Fibroblast of villous mesenchyme (primary cell): ENCODE measurements around the gene ATP9A. TPM values are rescaled to one million over a fixed set of nuclear protein-coding genes. Genes with fewer than 3 reads are reported as not detected.
A peak's percentile ranks its signal among the peaks of the same experiment; 100 is the strongest.

ENCODE experiments used
- DNase-seq: peaks from one replicate; pipeline ENCODE4 v3.0.0-alpha.2; 2010; ENCODE audit warnings: low read depth
- H3K4me3 ChIP-seq: 2 replicates; pipeline ENCODE4 v1.5.1; 2011; ENCODE audit warnings: low read depth, mild to moderate bottlenecking, low read length
- CTCF ChIP-seq: IDR thresholded peaks from 2 replicates; pipeline ENCODE4 v1.5.1; 2012; ENCODE audit warnings: low read depth, mild to moderate bottlenecking, low read length; ENCODE audit not compliant: insufficient read depth
- total RNA-seq: library from RNA; depleted of rRNA; stranded (reverse); fragments of >200 nt; gene quantifications from 2 replicates; pipeline ENCODE4 v1.2.3, GENCODE V29; 2012

ATP9A gene
- total RNA-seq, 1 donor, result 6.9 TPM

- no peak overlapping the region for H3K4me3 ChIP-seq
- TF ChIP-seq CTCF, result no peak
- no peak for DNase-seq
Measured at GRCh38 chr20:51713213-51713598, 55.0 kb downstream of the ATP9A start.

GRCh38 chr20:51712501-51713212 is 55.5 kb downstream of the ATP9A start:
- H3K4me3 ChIP-seq, result no peak overlapping the region
- peak; percentile 57 for TF ChIP-seq CTCF
- DNase-seq, result peak; percentile 34

GRCh38 chr20:51711426-51711825 is 56.8 kb downstream of the ATP9A start:
- H3K4me3 ChIP-seq, result no peak overlapping the region
- TF ChIP-seq CTCF, result no peak
- DNase-seq, result no peak

- DNase-seq, result no peak
- no peak for TF ChIP-seq CTCF
Measured at GRCh38 chr20:51710361-51710894, 57.8 kb downstream of the ATP9A start.

GRCh38 chr20:51705400-51705799 is 62.8 kb downstream of the ATP9A start:
- no peak overlapping the region for H3K4me3 ChIP-seq
- no peak for DNase-seq
- no peak for TF ChIP-seq CTCF

More at GRCh38 chr20:51710361-51710894, 57.8 kb downstream of the ATP9A start:
- H3K4me3 ChIP-seq, result no peak overlapping the region

GRCh38 chr20:51703400-51704287 is 64.5 kb downstream of the ATP9A start:
- no peak for TF ChIP-seq CTCF
- H3K4me3 ChIP-seq, result no peak overlapping the region
- peak; percentile 36 for DNase-seq
